Measurements from ENCODE around the gene SCYGR7. TPM values are rescaled to one million over a fixed set of nuclear protein-coding genes. Genes with fewer than 3 reads are reported as not detected.

SCYGR7 gene
- total and polyA plus RNA-seq, 2 experiments from 2014 or later: not detected

GRCh38 chr2:227772197-227772661 lies 44.1 kb downstream of the SCYGR7 start:
- Mint-ChIP-seq H3K36me3 (ENCODE audit: low read depth) (no peaks in the 10 kb centered on the region), H3K4me1 (peaks cover 16% of the 10 kb centered on the region), H3K27me3 (ENCODE audit: insufficient read depth, low read depth, poor library complexity) (peaks cover 4% of the 10 kb centered on the region), H3K4me3 (no peak overlapping the region), H3K27ac (no peak overlapping the region), H3K9me3 (peaks cover 2% of the 10 kb centered on the region; the same call in 2 of the 3 replicates)
- H3K36me3 ChIP-seq (ENCODE audit: insufficient read depth): no peaks in the 10 kb centered on the region
- H3K79me2 ChIP-seq (replicated peaks; ENCODE audit: insufficient read depth): no peaks in the 10 kb centered on the region
- no peak overlapping the region for H3K4me3 ChIP-seq
- peak overlapping the region; percentile 81; the same call in 1 of the 2 replicates for H2AFZ ChIP-seq
- TF ChIP-seq, protein P1, sequence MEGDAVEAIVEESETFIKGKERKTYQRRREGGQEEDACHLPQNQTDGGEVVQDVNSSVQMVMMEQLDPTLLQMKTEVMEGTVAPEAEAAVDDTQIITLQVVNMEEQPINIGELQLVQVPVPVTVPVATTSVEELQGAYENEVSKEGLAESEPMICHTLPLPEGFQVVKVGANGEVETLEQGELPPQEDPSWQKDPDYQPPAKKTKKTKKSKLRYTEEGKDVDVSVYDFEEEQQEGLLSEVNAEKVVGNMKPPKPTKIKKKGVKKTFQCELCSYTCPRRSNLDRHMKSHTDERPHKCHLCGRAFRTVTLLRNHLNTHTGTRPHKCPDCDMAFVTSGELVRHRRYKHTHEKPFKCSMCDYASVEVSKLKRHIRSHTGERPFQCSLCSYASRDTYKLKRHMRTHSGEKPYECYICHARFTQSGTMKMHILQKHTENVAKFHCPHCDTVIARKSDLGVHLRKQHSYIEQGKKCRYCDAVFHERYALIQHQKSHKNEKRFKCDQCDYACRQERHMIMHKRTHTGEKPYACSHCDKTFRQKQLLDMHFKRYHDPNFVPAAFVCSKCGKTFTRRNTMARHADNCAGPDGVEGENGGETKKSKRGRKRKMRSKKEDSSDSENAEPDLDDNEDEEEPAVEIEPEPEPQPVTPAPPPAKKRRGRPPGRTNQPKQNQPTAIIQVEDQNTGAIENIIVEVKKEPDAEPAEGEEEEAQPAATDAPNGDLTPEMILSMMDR (conservative IDR thresholded peaks at IDR 0.05; ENCODE audit: low read depth in 2 of 2): no peak
- no peak for TF ChIP-seq STAT1 (IDR thresholded peaks at IDR 0.05; ENCODE audit: unreplicated experiment)
- TF ChIP-seq, protein P2, sequence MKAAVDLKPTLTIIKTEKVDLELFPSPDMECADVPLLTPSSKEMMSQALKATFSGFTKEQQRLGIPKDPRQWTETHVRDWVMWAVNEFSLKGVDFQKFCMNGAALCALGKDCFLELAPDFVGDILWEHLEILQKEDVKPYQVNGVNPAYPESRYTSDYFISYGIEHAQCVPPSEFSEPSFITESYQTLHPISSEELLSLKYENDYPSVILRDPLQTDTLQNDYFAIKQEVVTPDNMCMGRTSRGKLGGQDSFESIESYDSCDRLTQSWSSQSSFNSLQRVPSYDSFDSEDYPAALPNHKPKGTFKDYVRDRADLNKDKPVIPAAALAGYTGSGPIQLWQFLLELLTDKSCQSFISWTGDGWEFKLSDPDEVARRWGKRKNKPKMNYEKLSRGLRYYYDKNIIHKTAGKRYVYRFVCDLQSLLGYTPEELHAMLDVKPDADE (IDR thresholded peaks at IDR 0.05): no peak
- TF ChIP-seq CREB1 (CRISPR knock-in tag; IDR thresholded peaks at IDR 0.05; ENCODE audit: low read depth): no peak
- TF ChIP-seq JUNB (IDR thresholded peaks at IDR 0.05; ENCODE audit: unreplicated experiment): no peak
- TF ChIP-seq POLR2AphosphoS5 (IDR thresholded peaks at IDR 0.05; ENCODE audit: low read depth): no peak
- no peak for TF ChIP-seq ZNF462 (CRISPR knock-in tag; IDR thresholded peaks at IDR 0.05)
- no peak for TF ChIP-seq REST (IDR thresholded peaks at IDR 0.05; ENCODE audit: unreplicated experiment)
- no peak overlapping the region for H3K4me2 ChIP-seq
- H3K4me1 ChIP-seq (ENCODE audit: insufficient read depth): peaks cover 17% of the 10 kb centered on the region
- H3K27me3 ChIP-seq (ENCODE audit: insufficient read depth): no peaks in the 10 kb centered on the region
- H3F3A ChIP-seq (replicated peaks; ENCODE audit: low read depth): no peaks in the 10 kb centered on the region
- ATAC-seq: no peak
- H3K27ac ChIP-seq (ENCODE audit: low read depth): no peak overlapping the region
- no peaks in the 10 kb centered on the region for H4K20me1 ChIP-seq (replicated peaks; ENCODE audit: insufficient read depth)
- DNase-seq (ENCODE audit: low spot score): peak; percentile 15
- H3K9me2 ChIP-seq (ENCODE audit: insufficient read depth): no peaks in the 10 kb centered on the region

Data from GM23338 (cell line).